Measurements from ENCODE around the gene MMD. TPM values are rescaled to one million over a fixed set of nuclear protein-coding genes. Genes with fewer than 3 reads are reported as not detected.
"Not testable (repeated sequence)": the region's sequence is repeated elsewhere in the genome, so short reads cannot be mapped to it uniquely, and the experiment has no call there.

Gene MMD
- total and polyA plus RNA-seq, 8 donors, result 1.1 to 7.0 (median 4.1) TPM

- ATAC-seq (peak in 1 of 4 donors; percentile 34), FAIRE-seq (no peak), DNase-seq (no peak)
- H3K4me1 ChIP-seq, result peaks cover 0 to 4% (median 0%) of the 10 kb centered on the region in 3 donors
- H3K27ac ChIP-seq, result no peak overlapping the region
- H3K4me3 ChIP-seq, result no peak overlapping the region
- H3K27me3 ChIP-seq, result no peaks in the 10 kb centered on the region
- intact Hi-C loops (cut with DNase I), result no loop called here
- no peaks in the 10 kb centered on the region for H3K36me3 ChIP-seq
- 74 to 85% methylated on average over 1 of the region's 1 CpG for WGBS, 2 donors
- no peaks in the 10 kb centered on the region for H3K9me3 ChIP-seq
- TF ChIP-seq CTCF (IDR thresholded peaks at IDR 0.05), result no peak
Observed at GRCh38 chr17:55451203-55451641, 29.6 kb upstream of the MMD start.

GRCh38 chr17:55450232-55450825 is 28.7 kb upstream of the MMD start:
- Histone ChIP-seq H3K36me3 (no peaks in the 10 kb centered on the region), H3K27ac (no peak overlapping the region), H3K27me3 (no peaks in the 10 kb centered on the region), H3K4me1 (peaks cover 0 to 4% (median 0%) of the 10 kb centered on the region in 3 donors), H3K9me3 (no peaks in the 10 kb centered on the region), H3K4me3 (no peak overlapping the region)
- intact Hi-C loops (cut with DNase I), result no loop called here
- DNase-seq (no peak), FAIRE-seq (no peak), ATAC-seq (no peak)
- WGBS, 2 donors, result 68 to 74% methylated on average over 7 of the region's 7 CpGs
- no peak for TF ChIP-seq CTCF (IDR thresholded peaks at IDR 0.05)

- DNase-seq (no peak), ATAC-seq (no peak), FAIRE-seq (no peak)
- no peaks in the 10 kb centered on the region for H3K9me3 ChIP-seq
- TF ChIP-seq CTCF (IDR thresholded peaks at IDR 0.05), result no peak
- H3K4me3 ChIP-seq, result no peak overlapping the region
- no peak overlapping the region for H3K27ac ChIP-seq
- no peaks in the 10 kb centered on the region for H3K36me3 ChIP-seq
- intact Hi-C loops (cut with DNase I), result no loop called here
- H3K27me3 ChIP-seq, result no peaks in the 10 kb centered on the region
- 56 to 62% methylated on average over 4 of the region's 4 CpGs for WGBS, 2 donors
- H3K4me1 ChIP-seq, result peaks cover 0 to 4% (median 0%) of the 10 kb centered on the region in 3 donors
Observed at GRCh38 chr17:55448681-55449080, 27.0 kb upstream of the MMD start.

- no peak for ATAC-seq
- no peak for DNase-seq
- TF ChIP-seq CTCF (IDR thresholded peaks at IDR 0.05), result no peak
- FAIRE-seq, result no peak
- 36 to 48% methylated on average over 4 of the region's 4 CpGs for WGBS, 2 donors
- H3K36me3 ChIP-seq, result no peaks in the 10 kb centered on the region
- H3K4me3 ChIP-seq, result no peak overlapping the region
- no peaks in the 10 kb centered on the region for H3K4me1 ChIP-seq
- intact Hi-C loops (cut with DNase I), result no loop called here
- H3K27ac ChIP-seq, result no peak overlapping the region
- no peaks in the 10 kb centered on the region for H3K27me3 ChIP-seq
- no peaks in the 10 kb centered on the region for H3K9me3 ChIP-seq
Observed at GRCh38 chr17:55446581-55447205, 25.1 kb upstream of the MMD start.

GRCh38 chr17:55446004-55446403 is 24.4 kb upstream of the MMD start:
- H3K9me3 ChIP-seq; H3K4me1 ChIP-seq; H3K27me3 ChIP-seq; H3K36me3 ChIP-seq; DNase-seq; H3K4me3 ChIP-seq; FAIRE-seq; intact Hi-C loops (cut with DNase I); H3K27ac ChIP-seq: not testable (repeated sequence)
- ATAC-seq, result peak in 2 of 4 donors; percentile 30 to 45
- 85 to 89% methylated on average over 4 of the region's 4 CpGs for WGBS, 2 donors

Data from pancreas (tissue), 10 donors.